Measurements from ENCODE around the gene RPL10A.
"Not testable (repeated sequence)": the region's sequence is repeated elsewhere in the genome, so short reads cannot be mapped to it uniquely, and the experiment has no call there.

The RPL10A gene

DNA sequence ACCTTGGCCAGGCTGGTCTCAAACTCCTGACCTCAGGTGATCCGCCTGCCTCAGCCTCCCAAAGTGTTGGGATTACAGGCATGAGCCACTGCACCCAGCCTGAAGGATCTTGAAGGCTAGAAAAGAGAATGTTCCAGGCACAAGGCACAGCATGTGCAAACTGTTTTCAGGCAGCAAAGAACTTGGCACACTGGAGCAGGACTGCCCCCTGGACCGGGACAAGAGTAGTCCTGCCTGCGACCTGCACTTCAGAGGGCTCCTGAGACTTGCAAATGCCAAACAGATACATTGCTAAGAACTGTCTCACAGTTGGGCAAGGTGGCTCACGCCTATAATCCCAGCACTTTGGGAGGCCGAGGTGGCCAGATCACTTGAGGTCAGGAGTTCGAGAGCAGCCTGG lies 47.7 kb downstream of the RPL10A start:
- DNase-seq = not testable (repeated sequence)

DNA sequence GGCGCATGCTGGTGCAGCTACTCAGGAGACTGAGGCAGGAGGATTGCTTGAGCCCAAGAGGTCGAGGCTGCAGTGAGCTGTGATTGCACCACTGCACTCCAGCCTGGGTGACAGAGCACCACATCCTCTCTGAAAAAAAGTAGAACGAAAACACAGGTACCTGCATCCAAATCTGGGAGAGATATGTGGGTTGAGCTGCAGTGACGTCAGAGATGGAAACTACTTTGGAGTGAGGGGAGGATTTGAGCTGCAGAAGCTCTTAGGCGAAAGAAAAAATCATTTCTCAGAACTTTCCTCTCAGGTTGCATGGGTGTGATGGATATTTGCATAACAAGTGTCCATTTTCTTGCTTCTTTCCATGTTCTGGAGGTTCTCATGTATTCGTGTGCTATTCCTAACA lies 48.5 kb downstream of the RPL10A start:
- no peak for DNase-seq

DNA sequence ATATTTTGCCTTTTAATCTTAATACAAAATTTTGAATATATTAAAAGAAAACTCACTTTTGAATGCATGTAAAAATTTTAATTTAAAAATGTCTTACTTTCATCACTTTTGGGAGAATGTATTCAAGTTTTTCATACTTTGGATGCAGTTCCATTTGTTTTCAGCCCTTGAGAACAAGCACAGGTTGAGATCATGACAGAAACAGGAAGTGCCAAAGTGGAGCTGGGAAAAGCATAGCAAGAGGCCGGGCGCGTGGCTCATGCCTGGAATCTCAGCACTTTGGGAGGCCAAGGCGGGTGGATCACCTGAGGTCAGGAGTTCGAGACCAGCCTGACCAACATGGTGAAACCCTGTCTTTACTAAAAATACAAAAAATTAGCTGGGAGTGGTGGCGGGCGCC lies 49.8 kb downstream of the RPL10A start:
- not testable (repeated sequence) for DNase-seq

DNA sequence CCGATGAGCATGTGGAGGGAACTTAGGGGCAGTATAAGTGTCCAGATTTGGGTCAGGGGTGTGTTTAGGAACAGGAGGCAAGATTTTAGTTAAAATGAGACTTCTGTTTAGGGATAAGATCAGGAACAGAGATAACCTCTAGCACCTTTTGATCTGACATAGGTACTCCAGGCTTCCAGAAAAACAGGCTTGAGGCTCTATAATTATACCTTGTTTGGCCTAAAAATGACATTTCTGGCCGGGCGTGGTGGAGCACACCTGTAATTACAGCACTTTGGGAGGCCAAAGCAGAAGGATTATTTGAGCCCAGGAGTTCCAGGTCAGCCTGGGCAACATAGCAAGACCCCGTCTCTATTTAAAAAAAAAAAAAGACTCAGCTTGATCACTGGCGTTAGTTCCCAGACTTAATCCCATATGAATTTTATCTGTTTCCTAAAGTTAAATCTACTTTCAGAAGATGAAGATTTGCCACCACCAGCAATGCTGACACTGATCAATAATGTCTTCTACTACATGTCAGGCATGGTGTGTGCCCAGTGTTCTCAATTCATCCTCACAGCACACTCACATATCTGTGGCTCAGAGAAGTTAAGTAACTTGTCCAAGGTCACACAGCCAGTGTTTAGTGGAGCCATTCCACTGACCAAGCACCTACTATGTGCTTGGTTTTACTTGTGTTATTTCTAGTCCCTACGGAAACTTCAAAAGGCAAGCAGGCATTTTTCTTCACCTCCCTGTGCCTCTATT lies 50.5 kb downstream of the RPL10A start:
- DNase-seq = no peak

GRCh38 chr6:35519313-35520015 lies 51.3 kb downstream of the RPL10A start:
- DNase-seq = no peak
